C4-2B (cell line): Measurements from ENCODE around the gene ADAM19.

Experiments used
- ZFX ChIP-seq: fragments of 450-650 bp; IDR thresholded peaks from 2 replicates; pipeline ENCODE4 v1.6.1; 2017
- TF ChIP-seq, protein P1 (sequence below): fragments of 450-650 bp; conservative IDR thresholded peaks from 2 replicates; pipeline ENCODE4 v1.5.1; 2017; ENCODE audit warnings: mild to moderate bottlenecking

GRCh38 chr5:157608972-157609565 is 33.5 kb upstream of the ADAM19 start:
- TF ChIP-seq, protein P1, sequence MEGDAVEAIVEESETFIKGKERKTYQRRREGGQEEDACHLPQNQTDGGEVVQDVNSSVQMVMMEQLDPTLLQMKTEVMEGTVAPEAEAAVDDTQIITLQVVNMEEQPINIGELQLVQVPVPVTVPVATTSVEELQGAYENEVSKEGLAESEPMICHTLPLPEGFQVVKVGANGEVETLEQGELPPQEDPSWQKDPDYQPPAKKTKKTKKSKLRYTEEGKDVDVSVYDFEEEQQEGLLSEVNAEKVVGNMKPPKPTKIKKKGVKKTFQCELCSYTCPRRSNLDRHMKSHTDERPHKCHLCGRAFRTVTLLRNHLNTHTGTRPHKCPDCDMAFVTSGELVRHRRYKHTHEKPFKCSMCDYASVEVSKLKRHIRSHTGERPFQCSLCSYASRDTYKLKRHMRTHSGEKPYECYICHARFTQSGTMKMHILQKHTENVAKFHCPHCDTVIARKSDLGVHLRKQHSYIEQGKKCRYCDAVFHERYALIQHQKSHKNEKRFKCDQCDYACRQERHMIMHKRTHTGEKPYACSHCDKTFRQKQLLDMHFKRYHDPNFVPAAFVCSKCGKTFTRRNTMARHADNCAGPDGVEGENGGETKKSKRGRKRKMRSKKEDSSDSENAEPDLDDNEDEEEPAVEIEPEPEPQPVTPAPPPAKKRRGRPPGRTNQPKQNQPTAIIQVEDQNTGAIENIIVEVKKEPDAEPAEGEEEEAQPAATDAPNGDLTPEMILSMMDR = no peak
- no peak for TF ChIP-seq ZFX
